COR-L47 (cell line): Measurements from ENCODE around the gene TACO1.

Experiments used
- DNase-seq: peaks from one replicate; lab custom pipeline; 2025; lab: John Stamatoyannopoulos, UW

TACO1 gene

GRCh38 chr17:63601439-63602371 is 1.0 kb downstream of the TACO1 start:
- no peak for DNase-seq

GRCh38 chr17:63609816-63610573 is 9.3 kb downstream of the TACO1 start:
- no peak for DNase-seq

GRCh38 chr17:63610854-63611253 is 10.2 kb downstream of the TACO1 start:
- no peak for DNase-seq

GRCh38 chr17:63611354-63611753 is 10.7 kb downstream of the TACO1 start:
- DNase-seq: no peak

GRCh38 chr17:63613663-63614062 is 13.0 kb downstream of the TACO1 start:
- DNase-seq: no peak

- DNase-seq: no peak
Measured at GRCh38 chr17:63621229-63621683, 20.6 kb downstream of the TACO1 start.

- DNase-seq: peak; percentile 100
Measured at GRCh38 chr17:63621684-63622573, 21.2 kb downstream of the TACO1 start, which contains the start of gene MAP3K3. TSS of gene MAP3K3 (plus strand) at chr17:63622417. CDS start at chr17:63622760, 343 bp downstream.

GRCh38 chr17:63622574-63623390 is 22.1 kb downstream of the TACO1 start:
- DNase-seq: peak; percentile 26

GRCh38 chr17:63623786-63624530 is 23.3 kb downstream of the TACO1 start:
- no peak for DNase-seq

- no peak for DNase-seq
Measured at GRCh38 chr17:63624531-63624880, 23.8 kb downstream of the TACO1 start.

- DNase-seq: no peak
Measured at GRCh38 chr17:63626551-63627180, 26.0 kb downstream of the TACO1 start.

GRCh38 chr17:63629627-63630026 is 28.9 kb downstream of the TACO1 start:
- DNase-seq: no peak

GRCh38 chr17:63631062-63631461 is 30.4 kb downstream of the TACO1 start:
- DNase-seq: no peak

- DNase-seq: no peak
Measured at GRCh38 chr17:63631626-63632025, 30.9 kb downstream of the TACO1 start.

- DNase-seq: no peak
Measured at GRCh38 chr17:63633742-63634141, 33.0 kb downstream of the TACO1 start.

GRCh38 chr17:63634163-63634562 is 33.5 kb downstream of the TACO1 start:
- no peak for DNase-seq

- no peak for DNase-seq
Measured at GRCh38 chr17:63634816-63635215, 34.1 kb downstream of the TACO1 start.

GRCh38 chr17:63635290-63635689 is 34.6 kb downstream of the TACO1 start:
- no peak for DNase-seq

GRCh38 chr17:63635787-63636186 is 35.1 kb downstream of the TACO1 start:
- no peak for DNase-seq

GRCh38 chr17:63639125-63639524 is 38.4 kb downstream of the TACO1 start:
- DNase-seq: no peak
